Kidney glomerular epithelial cell (primary cell): ENCODE results near the gene PAXIP1.
"Not testable (repeated sequence)": the region's sequence is repeated elsewhere in the genome, so short reads cannot be mapped to it uniquely, and the experiment has no call there.

Source experiments
- DNase-seq: peaks from one replicate; lab custom pipeline; 2025; lab: John Stamatoyannopoulos, UW

Gene PAXIP1

GRCh38 chr7:155003092-155003375 is at the start of gene PAXIP1:
PAXIP1 (minus strand) TSS chr7:155003124; CDS start chr7:155002929, 195 bp downstream.
- no peak for DNase-seq

DNA sequence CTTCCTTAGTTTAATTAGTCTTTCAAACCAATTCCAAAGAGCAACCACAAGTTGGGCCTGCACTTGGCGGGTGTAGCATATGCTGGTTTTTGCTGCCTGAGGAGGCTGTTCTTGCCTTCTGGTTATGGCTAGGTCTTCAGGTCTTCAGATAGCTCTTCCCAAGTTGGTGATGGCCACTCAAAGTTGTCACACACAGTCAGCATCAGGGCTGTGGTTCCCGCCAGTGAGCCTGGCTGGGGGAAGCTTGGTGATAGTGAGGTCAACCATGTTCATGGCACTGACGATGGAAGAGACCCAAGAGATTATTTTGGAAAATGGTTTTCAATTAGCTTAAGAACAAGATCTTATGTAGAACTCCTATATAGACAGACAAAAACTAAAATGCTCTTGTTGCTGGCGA is 48.4 kb upstream of the PAXIP1 start:
- no peak for DNase-seq

DNA sequence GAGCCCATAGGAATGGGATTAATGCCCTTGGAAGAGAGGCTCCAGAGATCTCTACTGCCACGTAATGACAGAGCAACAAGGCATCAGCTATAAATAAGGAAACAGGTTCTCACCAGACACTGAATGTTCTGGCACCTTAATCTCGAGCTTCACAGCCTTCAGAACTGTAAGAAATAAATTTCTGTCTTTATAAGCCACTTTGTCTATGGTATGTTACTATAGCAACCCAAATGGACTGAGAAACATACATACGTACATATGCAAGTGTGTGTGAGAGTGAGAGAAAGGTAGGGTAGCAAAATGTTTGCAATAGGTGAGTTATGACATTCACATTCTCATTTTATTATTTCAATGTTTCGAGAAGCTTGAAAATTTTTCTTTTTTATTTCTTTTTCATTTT is 45.1 kb upstream of the PAXIP1 start:
- no peak for DNase-seq

- no peak for DNase-seq
These were observed 40.8 kb upstream of the PAXIP1 start for GRCh38 chr7:155043756-155044155.

- no peak for DNase-seq
These were observed 35.4 kb upstream of the PAXIP1 start for GRCh38 chr7:155038335-155038734.

- DNase-seq, result not testable (repeated sequence)
These were observed 31.6 kb upstream of the PAXIP1 start for GRCh38 chr7:155034495-155034894.

DNA sequence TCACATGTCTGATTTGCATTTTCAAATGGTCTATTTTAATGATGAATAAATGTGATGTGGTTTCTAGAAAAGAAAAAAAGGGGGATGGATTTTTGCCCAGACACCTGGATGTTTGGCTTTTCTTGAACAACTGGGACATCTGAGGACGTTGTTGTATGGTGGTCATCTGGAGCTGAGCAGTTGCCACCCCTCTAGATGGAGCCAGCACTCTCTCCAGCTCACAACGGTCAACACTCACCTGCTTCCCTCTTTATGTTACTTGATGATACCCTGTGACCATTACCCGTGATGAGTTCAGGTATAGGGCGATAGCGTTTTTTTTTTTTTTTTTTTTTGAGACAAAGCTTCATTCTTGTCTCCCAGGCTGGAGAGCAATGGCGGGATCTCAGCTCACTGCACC is 30.1 kb upstream of the PAXIP1 start:
- no peak for DNase-seq

DNA sequence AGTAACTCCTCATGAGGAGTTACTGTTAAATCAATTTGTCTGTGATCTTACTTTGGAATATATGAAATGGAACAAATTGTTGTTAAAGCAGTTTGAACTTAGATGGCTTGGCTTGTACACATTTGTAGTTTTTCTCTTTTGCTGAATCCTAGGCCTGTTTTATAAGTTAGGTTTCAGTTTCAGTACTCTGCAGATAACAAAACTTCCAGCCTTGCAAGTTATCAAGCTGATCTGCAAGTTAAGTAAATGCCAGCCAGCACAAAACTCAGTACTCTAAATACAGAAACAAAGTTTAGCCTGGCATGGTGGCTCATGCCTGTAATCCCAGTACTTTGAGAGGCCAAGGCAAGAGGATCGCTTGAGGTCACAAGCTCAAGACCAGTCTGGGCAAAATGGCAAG is 25.0 kb upstream of the PAXIP1 start:
- no peak for DNase-seq

- no peak for DNase-seq
These were observed 18.8 kb upstream of the PAXIP1 start for GRCh38 chr7:155021699-155022145.

DNA sequence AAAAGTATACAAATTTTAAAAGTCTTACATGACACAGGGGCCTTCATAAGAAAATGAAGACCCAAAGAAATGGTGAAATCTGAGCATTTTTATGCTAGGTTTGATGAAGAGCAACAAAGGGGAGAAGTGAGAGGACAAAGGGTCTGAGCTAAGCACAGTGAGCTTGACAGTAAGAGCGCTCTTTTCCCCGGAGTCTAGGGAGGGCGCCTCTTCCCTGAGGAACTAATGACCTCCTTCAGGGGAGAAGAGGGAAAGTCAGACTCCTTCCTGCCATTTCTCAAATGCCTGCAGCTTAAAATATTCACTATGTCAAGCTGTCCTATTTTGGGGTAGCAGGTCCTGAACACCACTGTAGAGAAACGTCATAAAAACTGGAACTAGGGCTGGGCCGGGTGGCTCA is 18.1 kb upstream of the PAXIP1 start:
- DNase-seq, result no peak

- no peak for DNase-seq
These were observed 14.9 kb upstream of the PAXIP1 start for GRCh38 chr7:155017834-155018233.

GRCh38 chr7:155011086-155011485 is 8.2 kb upstream of the PAXIP1 start:
- no peak for DNase-seq

DNA sequence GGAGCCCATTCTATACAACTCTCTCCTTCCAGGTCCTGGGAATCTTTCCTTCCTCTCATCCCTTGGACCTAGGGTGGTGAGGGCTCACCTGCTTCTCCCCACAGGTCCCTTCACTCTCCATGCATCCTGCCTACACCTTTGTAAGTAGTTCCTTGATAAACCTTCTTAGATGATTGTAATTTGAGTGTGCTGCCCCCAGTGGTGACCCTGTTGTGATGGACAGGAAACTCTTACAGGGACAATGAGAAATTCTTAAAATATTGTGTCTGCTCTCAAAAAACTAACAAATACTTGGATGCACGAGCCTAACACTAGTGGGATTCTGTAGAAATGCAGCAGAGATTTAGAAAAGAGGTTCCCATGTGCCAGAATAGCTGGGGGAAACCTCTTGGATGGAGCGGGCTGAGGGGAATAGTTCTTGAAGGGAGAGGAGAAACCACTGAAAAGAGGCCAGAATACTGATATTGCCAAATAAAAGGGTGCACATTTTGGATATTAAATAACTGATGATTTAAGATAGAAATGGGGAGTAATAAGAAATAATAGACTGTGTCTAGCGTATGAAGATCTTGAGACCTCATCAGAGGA is 6.7 kb upstream of the PAXIP1 start:
- DNase-seq, result no peak

DNA sequence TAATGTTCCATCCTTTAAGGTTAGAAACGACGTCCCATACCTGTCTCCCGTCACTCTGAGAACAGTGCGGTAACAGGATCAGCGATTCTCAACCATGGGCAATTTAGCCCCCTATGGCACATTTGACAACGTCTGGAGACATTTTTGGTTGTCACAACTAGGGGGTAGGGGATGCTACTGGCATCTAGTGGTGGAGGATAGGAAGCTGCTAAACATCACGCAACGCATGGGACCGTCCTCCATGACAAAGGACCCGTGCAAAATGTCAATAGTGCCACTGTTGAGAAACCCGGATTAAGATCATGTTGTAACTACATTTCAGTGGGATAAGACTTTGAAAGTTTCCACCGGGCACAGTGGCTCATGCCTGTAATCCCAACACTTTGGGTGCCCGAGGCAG is 5.0 kb upstream of the PAXIP1 start:
- DNase-seq, result no peak

DNA sequence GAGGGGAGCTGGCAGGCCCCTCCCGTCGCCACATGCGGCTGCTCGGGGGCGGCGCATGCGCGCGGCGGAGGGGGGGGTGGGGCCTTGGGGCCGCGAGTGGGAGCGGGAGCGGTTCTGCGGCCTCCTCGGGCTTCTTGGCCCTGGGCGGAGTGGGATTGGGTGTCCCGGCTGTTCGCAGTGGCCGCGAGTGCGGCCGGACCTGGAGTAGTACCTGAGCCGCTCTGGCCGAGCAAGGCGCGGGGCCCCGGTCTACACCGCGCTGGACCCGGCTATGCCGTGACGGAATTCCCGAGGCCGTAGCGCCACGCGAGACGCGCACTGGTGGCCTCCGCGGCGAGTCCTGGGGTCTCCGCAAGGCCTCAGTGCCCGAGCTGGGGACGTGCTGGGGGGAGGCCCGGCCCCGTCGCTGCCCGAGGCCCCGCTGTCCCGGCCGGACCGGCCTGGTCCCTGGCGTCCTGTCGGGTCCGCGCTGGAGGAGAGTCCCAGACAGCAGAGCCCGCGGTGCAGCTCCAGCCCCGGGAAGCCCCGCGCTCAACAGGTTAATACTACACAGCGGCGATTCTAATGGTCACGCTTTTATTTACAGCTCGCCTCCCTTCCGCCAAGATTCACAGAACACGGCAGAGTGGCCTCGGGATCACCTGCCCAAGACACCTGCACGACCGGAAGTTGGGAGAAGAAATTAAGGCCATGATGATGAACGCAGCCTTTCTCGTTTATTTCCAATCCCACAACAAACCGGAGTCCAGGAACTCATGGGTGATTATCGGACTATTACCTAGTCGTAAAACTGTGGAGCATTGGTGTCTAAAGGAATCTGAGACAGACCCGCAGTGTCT is 671 bp upstream of the PAXIP1 start:
- peak; percentile 29 for DNase-seq

DNA sequence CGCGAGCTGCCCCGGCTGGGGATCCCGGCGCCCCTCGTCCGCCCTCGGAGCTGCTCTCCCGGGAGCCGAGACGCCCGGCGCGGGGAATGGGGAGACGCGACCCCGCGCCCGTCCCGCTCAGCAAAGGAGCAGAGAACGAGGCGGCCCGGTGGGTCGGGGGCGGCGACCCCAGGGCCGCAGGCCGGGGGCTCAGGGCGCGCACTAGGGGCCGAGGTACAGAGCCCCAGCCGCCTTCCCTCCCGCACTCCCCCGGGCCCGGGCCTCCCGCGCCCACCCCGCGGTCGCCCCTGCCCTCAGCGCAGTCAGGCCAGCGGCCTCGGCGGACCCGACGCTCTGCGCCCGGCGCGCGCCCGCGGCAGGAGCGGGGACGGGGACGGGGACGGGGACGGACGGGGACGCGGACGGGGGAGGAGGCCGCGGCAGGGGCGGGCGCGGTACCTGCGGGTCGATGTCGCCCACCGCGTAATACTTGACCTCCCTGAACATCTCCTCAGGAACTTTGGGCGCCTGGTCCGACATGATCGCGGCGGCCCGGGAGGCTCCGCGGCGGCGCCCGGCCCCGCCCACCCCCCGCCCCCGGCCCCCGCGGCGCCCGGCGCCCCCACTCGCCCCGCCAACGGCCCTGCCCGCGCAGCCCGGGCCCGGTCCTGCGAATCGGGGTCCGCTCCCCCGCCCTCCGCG is 373 bp downstream of the PAXIP1 start:
- DNase-seq, result no peak

DNA sequence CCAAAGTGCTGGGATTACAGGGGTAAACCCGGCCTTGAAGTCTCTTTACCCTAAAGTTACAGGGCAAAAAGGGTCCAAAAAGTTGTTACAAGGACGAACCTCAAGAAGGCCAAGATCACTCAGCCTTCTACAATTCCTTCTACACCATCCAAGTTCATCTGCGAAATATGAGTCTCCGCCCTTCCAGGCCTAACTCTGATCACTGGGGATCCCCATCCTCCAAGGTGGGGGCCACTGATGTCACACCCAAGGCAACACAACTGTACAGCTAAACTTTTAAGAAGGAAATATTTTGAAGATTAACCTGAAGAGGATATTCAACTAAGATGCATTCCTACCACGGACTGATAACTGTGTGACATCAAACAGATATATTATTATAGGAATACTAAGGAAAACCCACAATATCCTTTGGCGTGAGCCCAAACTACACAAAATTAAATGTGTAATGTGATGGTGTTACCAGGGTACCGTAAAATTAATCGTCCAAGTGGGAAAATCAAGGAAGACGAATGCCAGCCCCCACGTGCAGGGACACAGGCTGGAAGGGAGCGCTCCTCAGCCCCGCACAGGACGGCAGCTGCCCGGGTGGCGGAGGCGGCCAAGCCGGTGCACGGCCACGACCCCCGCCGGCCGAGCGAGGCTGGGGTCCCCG is 1.0 kb downstream of the PAXIP1 start:
- DNase-seq, result no peak

DNA sequence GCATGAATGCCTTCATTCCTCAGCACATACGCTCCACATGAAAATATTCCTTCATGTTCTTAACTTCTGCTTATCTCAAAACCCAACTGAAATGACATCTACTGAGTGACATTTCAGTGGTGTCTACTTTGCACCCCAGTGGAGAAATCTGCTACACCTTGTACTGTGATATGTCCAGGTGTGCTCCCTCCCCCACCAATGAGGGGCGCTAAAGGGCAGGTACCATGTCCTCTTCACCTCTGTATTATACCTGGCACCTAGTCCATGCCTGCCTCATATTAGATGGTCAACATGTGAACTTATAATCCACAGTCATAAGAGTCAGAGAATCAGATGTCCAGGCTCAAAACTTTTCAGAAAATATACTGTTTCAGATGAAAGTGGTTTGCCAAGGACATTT is 2.1 kb downstream of the PAXIP1 start:
- no peak for DNase-seq

DNA sequence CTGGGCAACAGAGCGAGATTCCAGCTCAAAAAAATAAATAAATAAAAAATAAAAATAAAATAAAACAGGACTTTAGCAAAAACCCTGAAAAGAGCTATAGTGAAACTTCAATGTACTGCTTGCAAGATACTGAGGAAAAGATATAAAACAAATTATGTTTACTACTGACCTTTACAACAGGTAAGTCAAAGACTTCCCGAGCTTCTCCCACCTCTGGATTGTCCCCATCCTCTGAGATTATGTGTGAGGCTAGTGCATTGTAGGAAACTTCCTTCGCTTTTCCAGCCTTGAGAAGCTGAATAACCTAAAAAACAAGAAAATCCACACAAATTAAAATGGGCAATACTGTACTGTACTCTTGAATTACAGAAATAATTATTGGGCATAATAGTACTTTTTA is 4.4 kb downstream of the PAXIP1 start:
- DNase-seq, result no peak

GRCh38 chr7:154997840-154998370 is 5.0 kb downstream of the PAXIP1 start:
- DNase-seq, result no peak

GRCh38 chr7:154996756-154997155 is 6.2 kb downstream of the PAXIP1 start:
- DNase-seq, result no peak

DNA sequence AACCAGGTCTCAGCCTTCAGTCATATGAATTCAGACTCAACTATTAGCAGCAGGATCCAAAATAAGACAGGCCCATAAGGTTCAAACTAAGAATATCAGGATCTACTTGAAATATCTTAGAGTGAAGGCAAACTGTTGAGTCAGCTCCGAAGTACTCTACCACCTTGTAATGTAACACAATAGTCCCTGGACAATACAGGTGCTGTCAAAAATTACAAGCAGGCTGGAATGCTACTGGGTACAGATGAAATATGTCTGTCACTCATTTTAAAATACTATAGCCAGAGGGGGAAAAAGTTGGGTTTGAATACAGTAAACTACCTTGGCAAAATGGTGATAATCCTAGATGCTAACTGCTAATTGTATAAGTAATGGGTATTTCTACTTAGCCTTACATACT is 6.8 kb downstream of the PAXIP1 start:
- no peak for DNase-seq

DNA sequence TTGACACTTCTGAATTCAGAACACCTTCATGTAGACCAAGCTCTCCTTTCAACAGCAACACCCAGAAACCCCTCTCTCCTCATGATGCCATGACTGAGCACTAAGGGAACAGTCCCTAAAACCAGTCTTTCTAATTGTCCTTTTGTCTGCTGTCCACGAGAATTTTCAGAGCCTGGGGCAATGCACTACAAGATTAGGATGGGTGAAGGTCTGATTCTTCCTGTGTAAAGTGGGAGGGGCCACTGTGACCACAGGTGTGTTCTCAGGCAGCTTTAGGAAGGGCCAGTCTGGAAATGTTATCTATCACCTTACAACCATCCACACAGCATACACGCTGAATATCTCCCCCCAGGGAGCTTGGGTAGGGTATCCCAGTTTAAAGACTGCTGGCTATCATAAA is 7.9 kb downstream of the PAXIP1 start:
- DNase-seq, result no peak
